HG03571 (cell line): ENCODE data around the gene ASXL2.
A peak's percentile ranks its signal among the peaks of the same experiment; 100 is the strongest.
"Not testable (repeated sequence)": the region's sequence is repeated elsewhere in the genome, so short reads cannot be mapped to it uniquely, and the experiment has no call there.

Source experiments
- ATAC-seq: cut with Tn5 transposase; IDR thresholded peaks from one replicate; pipeline ENCODE4 v1.9.1; 2021; ENCODE audit not compliant: unreplicated experiment

Gene ASXL2

GRCh38 chr2:25878361-25879132 is at the start of gene ASXL2:
Gene ASXL2 (minus strand): TSS chr2:25878487. CDS start chr2:25878222, 265 bp downstream.
- peak; percentile 92 for ATAC-seq

GRCh38 chr2:25926984-25927756 is 48.9 kb upstream of the ASXL2 start:
- ATAC-seq, result no peak

- no peak for ATAC-seq
Observed at GRCh38 chr2:25922501-25922900, 44.2 kb upstream of the ASXL2 start.

DNA sequence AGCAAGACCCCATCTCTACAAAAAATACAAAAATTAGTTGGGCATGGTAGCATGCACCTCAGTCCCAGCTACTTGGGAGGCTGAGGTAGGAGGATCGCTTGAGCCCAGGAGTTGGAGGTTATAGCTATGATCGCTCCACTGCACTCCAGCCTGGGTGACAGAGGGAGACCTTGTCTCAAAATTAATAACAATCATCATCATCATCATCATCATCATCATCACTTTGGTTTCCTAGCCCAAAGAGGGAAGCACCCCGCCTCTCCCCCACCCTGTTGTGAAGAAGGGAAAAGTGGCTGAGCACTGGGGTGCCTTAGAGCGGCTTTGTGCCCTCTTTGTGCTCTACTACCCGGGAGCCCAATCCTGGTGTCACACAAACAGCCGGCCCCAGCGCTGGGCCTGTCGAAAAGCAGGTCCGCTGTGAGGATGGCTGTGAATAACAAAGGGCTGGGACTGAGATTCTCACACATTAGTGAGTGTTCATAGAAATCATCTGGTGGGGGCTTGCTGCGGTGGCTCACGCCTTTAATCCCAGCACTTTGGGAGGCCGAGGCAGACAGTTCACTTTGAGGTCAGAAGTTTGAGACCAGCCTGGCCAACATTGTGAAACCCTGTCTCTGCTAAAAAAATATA is 42.6 kb upstream of the ASXL2 start:
- no peak for ATAC-seq

DNA sequence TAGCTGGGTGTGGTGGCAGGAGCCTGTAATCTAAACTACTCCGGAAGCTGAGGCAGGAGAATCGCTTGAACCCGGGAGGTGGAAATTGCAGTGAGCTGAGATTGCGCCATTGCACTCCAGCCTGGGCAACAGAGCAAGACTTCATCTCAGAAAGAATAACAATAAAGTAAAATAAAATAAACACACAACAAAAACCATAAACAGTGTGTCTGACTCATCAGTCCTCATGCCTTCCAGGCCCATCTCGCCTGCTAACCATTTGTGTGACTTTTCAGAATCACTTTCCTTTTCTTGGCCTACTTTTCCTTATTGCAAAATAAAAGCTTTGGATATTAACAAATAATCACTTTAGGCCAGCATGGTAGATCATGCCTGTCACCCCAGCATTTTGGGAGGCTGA is 42.0 kb upstream of the ASXL2 start:
- ATAC-seq, result no peak

DNA sequence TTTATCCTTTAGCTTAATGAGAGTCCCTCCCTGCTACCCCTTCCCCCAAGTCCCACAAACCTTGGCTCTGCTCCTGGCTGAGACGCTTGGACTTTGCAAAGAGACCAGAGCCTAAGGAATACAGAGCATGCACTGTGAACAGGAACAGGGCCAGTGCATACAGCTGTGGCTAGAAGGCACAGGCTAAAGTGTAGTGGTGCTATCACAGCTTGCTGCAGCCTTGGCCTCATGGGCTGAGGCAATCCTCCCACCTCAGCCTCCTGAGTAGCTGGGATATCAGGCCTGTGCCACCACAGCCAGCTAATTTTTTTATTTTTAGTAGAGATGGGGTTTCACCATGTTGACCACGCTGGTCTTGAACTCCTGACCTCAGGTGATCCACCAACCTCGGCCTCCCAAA is 39.5 kb upstream of the ASXL2 start:
- no peak for ATAC-seq

- ATAC-seq, result not testable (repeated sequence)
Observed at GRCh38 chr2:25917411-25917810, 39.1 kb upstream of the ASXL2 start.

- not testable (repeated sequence) for ATAC-seq
Observed at GRCh38 chr2:25915944-25916772, 37.9 kb upstream of the ASXL2 start.

DNA sequence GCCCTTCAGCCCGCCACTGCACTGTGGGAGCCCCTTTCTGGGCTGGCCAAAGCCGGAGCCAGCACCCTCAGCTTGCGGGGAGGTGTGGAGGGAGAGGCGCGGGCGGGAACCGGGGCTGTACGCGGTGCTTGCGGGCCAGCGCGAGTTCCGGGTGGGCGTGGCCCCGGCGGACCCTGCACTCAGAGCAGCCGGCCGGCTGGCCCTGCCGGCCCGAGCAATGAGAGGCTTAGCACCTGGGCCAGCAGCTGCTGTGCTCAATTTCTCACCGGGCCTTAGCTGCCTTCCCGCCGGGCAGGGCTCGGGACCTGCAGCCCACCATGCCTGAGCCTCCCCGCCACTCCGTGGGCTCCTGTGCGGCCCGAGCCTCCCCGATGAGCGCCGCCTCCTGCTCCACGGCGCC is 37.1 kb upstream of the ASXL2 start:
- ATAC-seq, result not testable (repeated sequence)

GRCh38 chr2:25913696-25913973 is 35.3 kb upstream of the ASXL2 start:
- ATAC-seq, result not testable (repeated sequence)

DNA sequence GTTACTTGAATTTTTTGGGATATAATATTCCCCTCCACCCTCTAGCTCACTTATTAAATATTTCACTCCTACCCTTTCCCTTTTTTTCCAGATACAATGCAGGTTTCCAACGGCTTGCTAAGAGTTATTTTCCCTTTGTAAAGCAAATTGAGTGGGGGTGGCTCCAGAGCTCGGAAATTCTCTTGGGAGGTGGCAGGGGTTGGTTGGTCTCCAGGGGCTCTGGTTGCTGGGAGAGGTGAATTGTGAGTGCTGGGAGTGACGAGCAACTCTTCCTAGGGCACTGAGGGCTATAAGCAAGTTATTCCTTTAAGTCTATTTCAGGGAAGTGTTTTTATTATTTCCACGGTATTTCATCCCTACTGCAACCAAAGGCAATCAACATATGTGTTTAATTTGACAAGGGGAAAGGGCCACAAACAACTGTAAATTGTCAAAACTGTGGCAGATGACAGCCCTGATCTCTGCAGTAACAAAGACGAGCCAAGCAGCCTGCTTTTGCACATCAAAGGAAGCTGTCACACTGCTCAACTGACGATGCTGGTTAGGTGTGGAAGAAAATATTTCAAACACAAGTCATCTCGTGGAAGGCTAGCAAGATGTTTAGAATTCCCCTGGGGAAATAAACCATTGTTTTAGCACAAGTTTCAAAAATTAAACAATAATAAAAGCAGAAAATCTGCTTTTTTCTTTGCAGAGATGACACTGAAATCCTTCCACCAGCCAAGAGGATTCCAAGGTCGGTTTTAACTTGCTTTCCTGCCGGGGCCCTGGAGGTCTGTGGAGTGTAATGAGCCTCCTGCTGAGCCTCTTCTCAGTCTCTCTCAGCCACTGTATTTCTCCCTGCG is 34.8 kb upstream of the ASXL2 start:
- ATAC-seq, result no peak

GRCh38 chr2:25909574-25909973 is 31.3 kb upstream of the ASXL2 start:
- ATAC-seq, result not testable (repeated sequence)

- no peak for ATAC-seq
Observed at GRCh38 chr2:25905126-25905525, 26.8 kb upstream of the ASXL2 start.

DNA sequence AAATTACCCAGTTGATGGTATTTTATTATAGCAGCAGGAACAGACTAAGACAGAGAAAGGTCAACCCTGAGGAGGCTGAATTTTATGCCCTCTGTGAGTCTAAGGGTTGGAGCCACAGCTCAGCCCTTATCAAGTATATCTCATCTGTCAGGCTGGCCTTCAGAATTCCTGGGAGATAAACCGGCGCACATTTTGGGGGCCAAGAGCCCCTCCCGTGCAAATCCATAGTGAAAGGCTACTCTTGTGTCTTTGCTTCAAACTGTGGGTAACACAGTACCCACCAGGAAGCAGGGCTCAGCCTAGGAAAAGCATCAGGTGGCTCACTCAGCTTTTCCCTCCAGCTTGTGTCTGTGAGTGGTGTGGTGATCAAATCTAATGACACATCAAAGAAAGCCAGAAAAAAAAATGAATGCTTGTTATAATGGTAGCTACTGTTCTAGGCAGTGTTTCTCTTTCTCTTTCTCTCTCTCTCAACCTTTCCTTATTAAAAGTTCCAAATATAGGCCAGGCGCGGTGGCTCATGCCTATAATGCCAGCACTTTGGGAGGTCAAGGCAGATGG is 25.0 kb upstream of the ASXL2 start:
- no peak for ATAC-seq

DNA sequence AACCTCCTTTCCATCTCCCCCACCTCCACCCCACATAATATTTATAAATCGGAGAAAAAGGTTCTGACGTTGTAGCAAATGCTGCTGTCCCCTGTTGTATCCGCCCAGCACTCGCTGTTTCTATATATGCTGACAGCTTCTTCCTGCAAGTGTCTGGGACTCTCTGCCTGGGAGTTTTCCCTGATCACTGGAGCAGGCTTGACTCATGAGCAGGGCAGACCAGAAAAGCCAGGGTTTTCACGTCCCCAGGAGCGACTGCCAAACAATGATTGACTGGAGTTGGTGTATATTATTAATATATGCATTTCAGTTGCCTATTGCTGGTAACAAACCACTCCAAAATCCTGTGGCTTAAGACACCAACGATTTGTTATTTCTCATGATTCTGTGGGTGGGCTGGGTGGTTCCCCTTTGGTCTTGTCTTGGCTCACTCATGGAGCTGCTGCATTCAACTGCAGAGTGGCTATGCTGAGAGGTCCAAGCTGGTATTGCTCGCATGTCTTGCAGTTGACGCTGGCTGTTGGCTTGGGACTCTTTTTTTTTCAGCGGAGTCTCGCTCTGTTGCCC is 21.2 kb upstream of the ASXL2 start:
- ATAC-seq, result no peak

GRCh38 chr2:25897506-25897905 is 19.2 kb upstream of the ASXL2 start:
- no peak for ATAC-seq

DNA sequence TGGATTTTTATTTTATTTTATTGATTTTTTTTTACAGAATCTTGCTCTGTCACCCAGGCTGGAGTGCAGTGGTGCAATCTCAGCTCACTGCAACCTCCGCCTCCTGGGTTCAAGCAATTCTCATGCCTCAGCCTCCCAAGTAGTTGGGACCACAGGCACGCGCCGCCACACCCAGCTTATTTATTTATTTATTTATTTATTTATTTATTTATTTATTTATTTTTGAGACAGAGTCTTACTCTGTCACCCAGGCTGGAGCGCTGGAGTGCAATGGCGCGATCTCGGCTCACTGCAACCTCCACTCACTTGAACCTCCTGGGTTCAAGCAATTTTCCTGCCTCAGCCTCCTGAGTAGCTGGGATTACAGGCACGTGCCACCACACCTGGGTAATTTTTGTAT is 18.0 kb upstream of the ASXL2 start:
- ATAC-seq, result not testable (repeated sequence)

DNA sequence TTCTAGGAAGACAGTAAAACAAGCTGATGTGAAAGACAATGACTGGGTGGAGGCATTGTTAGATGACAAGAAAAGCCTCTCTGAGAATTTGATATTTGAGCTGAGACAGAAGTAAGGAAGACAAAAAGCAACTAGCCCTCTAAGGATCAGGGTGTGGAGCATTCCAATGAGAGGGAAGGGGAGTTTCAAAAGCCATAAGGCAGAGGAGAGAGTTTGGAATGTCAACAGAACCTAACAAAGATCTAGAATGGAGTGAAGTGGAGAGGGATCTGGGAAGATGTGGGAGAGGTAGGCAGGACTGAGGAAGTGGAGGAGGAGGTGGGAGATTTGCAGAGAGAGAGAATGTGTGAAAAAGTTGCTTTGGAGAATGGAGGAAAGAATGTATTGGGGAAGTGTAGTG is 17.3 kb upstream of the ASXL2 start:
- ATAC-seq, result no peak

- no peak for ATAC-seq
Observed at GRCh38 chr2:25895018-25895417, 16.7 kb upstream of the ASXL2 start.
